Progenitor cell of endocrine pancreas (in vitro differentiated cells): ENCODE results near the gene ZNF407. TPM values are rescaled to one million over a fixed set of nuclear protein-coding genes. Genes with fewer than 3 reads are reported as not detected.

Experiments used
- DNase-seq: peaks from one replicate; pipeline ENCODE4 v3.0.0; 2021; ENCODE audit warnings: low spot score; ENCODE audit not compliant: unreplicated experiment
- H3K27ac Mint-ChIP-seq: 2 replicates; pipeline ENCODE4 v1.8.0; 2021; ENCODE audit warnings: mild to moderate bottlenecking, moderate library complexity, mixed read lengths
- H3K27me3 Mint-ChIP-seq: 2 replicates; pipeline ENCODE4 v1.8.0; 2021; ENCODE audit warnings: mixed read lengths
- H3K36me3 Mint-ChIP-seq: 2 replicates; pipeline ENCODE4 v1.8.0; 2022; ENCODE audit warnings: mixed read lengths; ENCODE audit not compliant: insufficient read depth
- H3K4me1 Mint-ChIP-seq: 2 replicates; pipeline ENCODE4 v1.8.0; 2021; ENCODE audit warnings: low read depth, mixed read lengths
- H3K4me3 Mint-ChIP-seq: 2 replicates; pipeline ENCODE4 v1.8.0; 2021; ENCODE audit warnings: low read depth, mild to moderate bottlenecking, moderate library complexity, mixed read lengths
- H3K9me3 Mint-ChIP-seq: 2 replicates; pipeline ENCODE4 v1.8.0; 2021; ENCODE audit warnings: low read depth, mixed read lengths
- long read RNA-seq: library from polyadenylated mRNA; unstranded; transcript quantifications from one replicate; pipeline ENCODE4 v2.0.0, GENCODE V29; 2020
- total RNA-seq: library from RNA; stranded (reverse); gene quantifications from 2 replicates; pipeline ENCODE4 v1.2.1, GENCODE V29; 2021
- TF ChIP-seq, protein P1 (sequence below): fragments of 200-600 bp; sonication (generic); IDR thresholded peaks from one replicate; pipeline ENCODE4 v1.5.0; 2021; ENCODE audit warnings: antibody characterized with exemption, mild to moderate bottlenecking; ENCODE audit not compliant: unreplicated experiment

The ZNF407 gene, protein sequence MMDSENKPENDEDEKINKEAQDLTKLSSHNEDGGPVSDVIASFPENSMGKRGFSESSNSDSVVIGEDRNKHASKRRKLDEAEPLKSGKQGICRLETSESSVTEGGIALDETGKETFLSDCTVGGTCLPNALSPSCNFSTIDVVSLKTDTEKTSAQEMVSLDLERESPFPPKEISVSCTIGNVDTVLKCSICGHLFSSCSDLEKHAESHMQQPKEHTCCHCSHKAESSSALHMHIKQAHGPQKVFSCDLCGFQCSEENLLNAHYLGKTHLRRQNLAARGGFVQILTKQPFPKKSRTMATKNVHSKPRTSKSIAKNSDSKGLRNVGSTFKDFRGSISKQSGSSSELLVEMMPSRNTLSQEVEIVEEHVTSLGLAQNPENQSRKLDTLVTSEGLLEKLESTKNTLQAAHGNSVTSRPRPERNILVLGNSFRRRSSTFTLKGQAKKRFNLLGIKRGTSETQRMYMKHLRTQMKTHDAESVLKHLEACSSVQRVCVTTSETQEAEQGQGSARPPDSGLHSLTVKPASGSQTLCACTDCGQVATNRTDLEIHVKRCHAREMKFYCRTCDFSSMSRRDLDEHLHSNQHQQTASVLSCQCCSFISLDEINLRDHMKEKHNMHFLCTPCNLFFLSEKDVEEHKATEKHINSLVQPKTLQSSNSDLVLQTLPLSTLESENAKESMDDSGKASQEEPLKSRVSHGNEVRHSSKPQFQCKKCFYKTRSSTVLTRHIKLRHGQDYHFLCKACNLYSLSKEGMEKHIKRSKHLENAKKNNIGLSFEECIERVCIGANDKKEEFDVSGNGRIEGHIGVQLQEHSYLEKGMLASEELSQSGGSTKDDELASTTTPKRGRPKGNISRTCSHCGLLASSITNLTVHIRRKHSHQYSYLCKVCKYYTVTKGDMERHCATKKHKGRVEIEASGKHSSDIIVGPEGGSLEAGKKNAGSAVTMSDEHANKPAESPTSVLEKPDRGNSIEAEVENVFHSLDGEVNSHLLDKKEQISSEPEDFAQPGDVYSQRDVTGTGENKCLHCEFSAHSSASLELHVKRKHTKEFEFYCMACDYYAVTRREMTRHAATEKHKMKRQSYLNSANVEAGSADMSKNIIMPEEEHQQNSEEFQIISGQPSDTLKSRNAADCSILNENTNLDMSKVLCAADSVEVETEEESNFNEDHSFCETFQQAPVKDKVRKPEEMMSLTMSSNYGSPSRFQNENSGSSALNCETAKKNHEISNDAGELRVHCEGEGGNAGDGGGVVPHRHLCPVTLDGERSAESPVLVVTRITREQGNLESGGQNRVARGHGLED (N-terminal part only)
- total RNA-seq: 18.1 and 18.4 TPM in 2 replicates
- long read RNA-seq, full-length matches to known transcripts: 3 of 42 reads
- long read RNA-seq, partial matches to known transcripts: 29 of 42 reads
- long read RNA-seq, other reads (novel, unspliced or antisense): 10 of 42 reads

DNA sequence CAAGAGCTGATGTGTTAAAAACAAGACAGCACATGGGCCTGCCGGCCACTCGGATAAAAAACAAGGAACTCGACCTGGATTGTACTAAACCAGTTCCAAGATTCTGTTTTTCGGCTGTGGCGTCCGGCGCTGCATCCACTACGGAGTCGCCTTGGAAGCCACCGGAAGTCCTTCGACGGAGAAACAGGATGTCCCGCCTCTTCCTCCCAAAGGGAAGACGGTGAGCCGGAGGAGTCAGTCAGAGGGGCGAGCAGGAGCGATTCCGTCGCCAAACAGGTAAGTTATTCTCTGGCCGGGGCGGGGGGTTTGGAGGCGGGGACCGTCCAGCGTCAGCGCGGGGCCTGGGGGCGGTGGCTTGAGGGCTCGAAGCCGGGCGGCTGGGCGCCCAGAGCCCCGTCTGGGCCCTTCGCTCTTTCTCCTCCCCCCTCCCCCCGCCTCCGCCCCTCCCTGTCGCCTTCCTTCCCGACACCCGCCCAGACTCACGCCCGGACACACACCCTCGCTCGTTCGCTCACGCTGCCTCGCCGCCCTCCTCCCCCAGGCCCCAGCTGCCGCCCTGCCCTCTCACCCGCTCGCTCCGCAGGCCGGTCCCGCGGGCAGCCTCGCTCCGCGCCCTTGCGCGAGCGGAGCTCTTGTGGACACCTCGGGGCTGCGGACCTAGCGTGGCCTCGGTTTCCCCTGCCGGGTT is at the start of gene ZNF407:
Gene ZNF407 (plus strand): TSS at position 209 of the 688 bp plus-strand sequence. CDS start 33,150 bp downstream, outside the sequence.
- H3K36me3 Mint-ChIP-seq: peaks cover 2% of the 10 kb centered on the region
- TF ChIP-seq, protein P1, sequence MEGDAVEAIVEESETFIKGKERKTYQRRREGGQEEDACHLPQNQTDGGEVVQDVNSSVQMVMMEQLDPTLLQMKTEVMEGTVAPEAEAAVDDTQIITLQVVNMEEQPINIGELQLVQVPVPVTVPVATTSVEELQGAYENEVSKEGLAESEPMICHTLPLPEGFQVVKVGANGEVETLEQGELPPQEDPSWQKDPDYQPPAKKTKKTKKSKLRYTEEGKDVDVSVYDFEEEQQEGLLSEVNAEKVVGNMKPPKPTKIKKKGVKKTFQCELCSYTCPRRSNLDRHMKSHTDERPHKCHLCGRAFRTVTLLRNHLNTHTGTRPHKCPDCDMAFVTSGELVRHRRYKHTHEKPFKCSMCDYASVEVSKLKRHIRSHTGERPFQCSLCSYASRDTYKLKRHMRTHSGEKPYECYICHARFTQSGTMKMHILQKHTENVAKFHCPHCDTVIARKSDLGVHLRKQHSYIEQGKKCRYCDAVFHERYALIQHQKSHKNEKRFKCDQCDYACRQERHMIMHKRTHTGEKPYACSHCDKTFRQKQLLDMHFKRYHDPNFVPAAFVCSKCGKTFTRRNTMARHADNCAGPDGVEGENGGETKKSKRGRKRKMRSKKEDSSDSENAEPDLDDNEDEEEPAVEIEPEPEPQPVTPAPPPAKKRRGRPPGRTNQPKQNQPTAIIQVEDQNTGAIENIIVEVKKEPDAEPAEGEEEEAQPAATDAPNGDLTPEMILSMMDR: no peak

DNA sequence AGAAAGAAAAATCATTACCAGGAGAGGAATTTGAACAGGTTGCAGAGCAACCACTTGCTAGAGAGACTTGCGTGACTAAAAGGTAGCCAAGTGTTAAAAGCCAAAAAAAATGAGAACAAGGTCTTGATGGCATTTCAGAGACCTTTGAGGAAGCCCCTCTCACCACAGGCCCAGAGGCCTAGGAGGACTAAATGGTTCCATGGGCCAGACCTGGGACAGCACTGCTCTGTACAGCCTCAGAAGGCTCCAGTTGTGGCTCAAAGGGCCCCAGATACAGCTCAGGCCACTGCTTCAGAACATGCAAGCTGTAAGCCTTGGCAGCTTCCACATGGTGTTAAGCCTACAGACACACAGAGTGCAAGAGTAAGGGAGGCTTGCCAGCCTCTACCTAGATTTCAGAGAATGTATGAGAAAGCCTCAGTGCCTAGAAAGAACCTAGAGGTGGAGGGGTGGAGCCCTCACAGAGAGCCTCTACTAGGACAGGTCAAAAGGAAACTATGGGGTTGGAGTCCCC is 48.0 kb upstream of the ZNF407 start:
- H3K36me3 Mint-ChIP-seq: peaks cover 3% of the 10 kb centered on the region
- peaks cover 14% of the 10 kb centered on the region for H3K9me3 Mint-ChIP-seq
- no peak for DNase-seq
- peaks cover 8% of the 10 kb centered on the region for H3K27me3 Mint-ChIP-seq
- no peaks in the 10 kb centered on the region for H3K4me1 Mint-ChIP-seq
- H3K27ac Mint-ChIP-seq: no peak overlapping the region
- no peak overlapping the region for H3K4me3 Mint-ChIP-seq
- TF ChIP-seq, protein P1: no peak

More for the DNA sequence above, at the start of gene ZNF407:
- peak; percentile 82 for DNase-seq
- peaks cover 15% of the 10 kb centered on the region for H3K4me1 Mint-ChIP-seq
- H3K27me3 Mint-ChIP-seq: no peaks in the 10 kb centered on the region
- H3K4me3 Mint-ChIP-seq: peak within 1 kb of the TSS; percentile 96
- H3K27ac Mint-ChIP-seq: peak within 1 kb of the TSS; percentile 99
- no peaks in the 10 kb centered on the region for H3K9me3 Mint-ChIP-seq

DNA sequence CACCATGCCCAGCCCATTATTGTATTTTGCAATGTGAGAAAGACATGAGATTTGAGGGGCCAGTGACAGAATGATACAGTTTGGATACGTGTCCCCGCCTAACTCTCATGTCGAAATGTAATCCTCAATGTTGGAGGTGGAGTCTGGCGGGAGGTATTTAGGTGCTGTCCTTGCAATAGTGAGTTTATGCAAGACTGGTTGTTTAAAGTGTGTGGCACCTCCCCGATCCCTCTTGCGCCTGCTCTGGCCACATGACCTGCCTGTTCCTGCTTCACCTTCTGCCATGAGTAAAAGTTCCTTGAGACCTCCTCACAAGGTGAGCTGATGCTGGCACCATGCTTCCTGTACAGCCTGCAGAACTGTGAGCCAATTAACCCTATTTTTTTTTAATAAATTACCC is 46.8 kb upstream of the ZNF407 start:
- Mint-ChIP-seq H3K27me3 (peaks cover 8% of the 10 kb centered on the region), H3K27ac (no peak overlapping the region), H3K9me3 (peaks cover 14% of the 10 kb centered on the region), H3K36me3 (peaks cover 3% of the 10 kb centered on the region), H3K4me1 (peaks cover 3% of the 10 kb centered on the region), H3K4me3 (no peak overlapping the region)
- DNase-seq: no peak
- TF ChIP-seq, protein P1: no peak

DNA sequence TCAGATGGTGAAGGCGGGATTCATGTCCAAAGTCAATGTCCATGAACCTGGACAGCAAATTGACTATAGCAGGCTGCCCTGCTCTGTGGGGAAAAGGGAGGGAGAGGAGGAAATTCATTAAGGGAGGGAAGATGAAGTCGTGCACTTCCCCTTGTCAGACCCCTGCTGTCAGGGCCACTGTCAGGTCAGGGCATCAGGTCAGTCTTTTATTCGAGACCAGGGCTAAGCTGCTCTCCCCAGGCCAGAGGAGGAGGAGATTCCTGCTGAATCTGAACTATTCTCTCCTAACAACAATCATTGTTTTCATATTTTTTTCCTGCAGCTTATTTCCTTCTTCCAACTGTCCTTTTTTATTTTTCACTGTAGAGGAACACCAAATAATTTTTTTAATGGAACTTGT is 46.2 kb upstream of the ZNF407 start:
- no peak overlapping the region for H3K4me3 Mint-ChIP-seq

More for the DNA sequence above, 46.2 kb upstream of the ZNF407 start:
- Mint-ChIP-seq H3K27ac (no peak overlapping the region), H3K4me1 (peaks cover 8% of the 10 kb centered on the region), H3K9me3 (peaks cover 14% of the 10 kb centered on the region), H3K36me3 (peaks cover 3% of the 10 kb centered on the region), H3K27me3 (peaks cover 8% of the 10 kb centered on the region)
- DNase-seq: no peak
- TF ChIP-seq, protein P1: no peak
